Right lobe of liver (tissue), 4 donors: Measurements from ENCODE around the gene TNS1.

Experiments
- CTCF ChIP-seq, 4 donors: fragments of 200-600 bp in 3 of 4; fragments of 450-650 bp in 1 of 4; IDR thresholded peaks; one replicate each; pipeline versions ENCODE4 v1.5.1 to v1.8.0; 2016 to 2022; ENCODE audit warnings: antibody characterized with exemption in 4 of 4, mild to moderate bottlenecking in 2 of 4
- POLR2A ChIP-seq: fragments of 450-650 bp; IDR thresholded peaks from one replicate; pipeline ENCODE4 v1.6.1; 2017; ENCODE audit warnings: antibody characterized with exemption, mild to moderate bottlenecking
- donor health status: DM: no; HTN: no; CAD: no.
- donor health status: DM: no; HTN: no; CAD: no.
- donor health status: DM: no; HTN: yes; CAD: no.

GRCh38 chr2:217788669-217789002 is 214.2 kb downstream of the TNS1 start:
- TF ChIP-seq CTCF (IDR thresholded peaks at IDR 0.05) (no peak), POLR2A (no peak)
